GM21737 (cell line): ENCODE results near the gene KRT7.
"Not testable (repeated sequence)": the region's sequence is repeated elsewhere in the genome, so short reads cannot be mapped to it uniquely, and the experiment has no call there.

Experiments
- ATAC-seq: cut with Tn5 transposase; IDR thresholded peaks from one replicate; pipeline ENCODE4 v1.9.1; 2021; ENCODE audit warnings: mild to moderate bottlenecking, moderate library complexity; ENCODE audit not compliant: unreplicated experiment

KRT7 gene

DNA sequence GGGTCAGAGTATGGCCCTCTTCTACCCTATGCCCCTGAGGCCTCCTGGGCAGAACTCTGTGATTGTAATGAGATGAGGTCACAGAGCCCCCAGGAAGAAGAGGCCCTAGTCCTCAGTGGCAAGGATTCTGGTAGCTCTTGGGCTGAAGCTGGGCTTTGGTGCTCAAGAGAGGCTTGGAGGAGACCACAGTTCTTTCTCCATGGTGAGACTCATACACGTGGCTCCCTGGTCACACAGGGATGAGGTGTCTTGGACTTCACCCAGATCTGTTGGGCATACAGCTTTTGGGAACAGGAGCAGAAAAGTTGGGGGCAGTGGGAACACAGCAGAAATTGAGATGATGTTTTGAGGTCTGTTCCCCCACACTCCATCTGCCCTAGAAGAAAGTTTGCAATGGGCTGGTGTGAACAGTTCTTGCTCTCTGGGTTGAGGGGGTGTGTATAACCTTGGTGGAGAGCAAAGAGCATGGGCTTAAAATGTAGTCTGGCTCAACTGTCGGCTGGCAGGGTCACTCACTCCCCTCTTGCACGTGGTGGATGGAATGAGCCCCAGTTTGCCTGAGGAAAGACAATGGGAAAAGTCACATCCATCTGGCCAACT lies 41.6 kb downstream of the KRT7 start, which contains the start of gene KRT86:
TSS of gene KRT86 (plus strand) at position 125 of the 600 bp plus-strand sequence. CDS start 27,272 bp downstream, outside the sequence.
- ATAC-seq: no peak

DNA sequence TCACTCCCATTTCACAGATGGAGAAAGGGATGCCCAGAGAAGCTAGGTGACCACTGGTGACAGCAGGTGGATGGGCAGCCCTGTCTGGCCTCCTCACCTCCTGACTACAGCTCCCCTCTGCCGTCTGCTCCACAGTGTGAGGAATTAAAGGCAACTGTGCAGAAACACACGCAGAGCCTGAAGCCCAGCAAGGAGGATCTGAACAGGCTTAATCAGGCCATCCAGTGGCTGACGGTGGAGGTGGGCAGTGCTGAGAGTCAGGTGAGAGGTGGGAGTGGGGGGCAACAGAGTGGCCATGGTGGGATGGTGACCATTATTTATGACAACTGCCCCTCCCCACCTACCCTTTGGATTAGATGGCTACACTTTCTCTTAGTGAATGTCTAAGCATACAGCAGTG lies 42.6 kb downstream of the KRT7 start:
- ATAC-seq: no peak

DNA sequence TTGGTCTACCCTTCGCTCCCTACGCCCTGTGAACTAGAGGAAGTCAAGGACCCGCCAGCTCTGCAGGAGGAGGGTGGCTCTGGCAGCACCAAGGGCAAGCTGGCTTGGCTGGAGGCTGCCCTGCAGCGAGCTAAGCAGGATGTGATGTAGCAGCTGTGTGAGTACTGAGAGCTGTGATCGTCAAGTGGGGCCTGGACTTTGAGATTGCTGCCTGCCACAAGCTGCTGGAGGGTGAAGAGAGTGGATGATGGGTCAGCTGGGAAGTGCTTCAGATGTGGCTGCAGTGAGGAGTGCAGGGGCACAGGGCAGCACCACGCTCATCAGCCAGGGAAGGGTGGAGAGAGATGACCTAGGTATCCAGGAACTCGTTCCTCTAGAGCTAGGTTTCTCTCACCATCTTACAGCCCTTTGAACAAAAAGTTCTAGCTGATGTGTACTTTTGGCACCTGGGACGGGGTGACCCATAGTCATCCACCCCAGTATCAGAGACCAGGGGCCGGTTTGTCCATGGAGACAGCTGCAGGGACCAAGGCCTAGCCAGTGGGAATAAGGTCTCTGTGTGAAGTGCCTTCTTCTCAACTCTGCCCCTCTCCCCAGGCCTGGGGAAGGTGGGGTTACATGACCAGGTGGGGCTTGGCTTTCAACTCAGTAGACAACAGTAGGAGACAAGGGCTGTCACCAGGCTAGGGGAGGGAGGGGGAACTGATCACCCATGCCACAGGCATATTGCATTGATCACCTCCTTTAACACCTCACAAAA lies 44.6 kb downstream of the KRT7 start:
- ATAC-seq: no peak

DNA sequence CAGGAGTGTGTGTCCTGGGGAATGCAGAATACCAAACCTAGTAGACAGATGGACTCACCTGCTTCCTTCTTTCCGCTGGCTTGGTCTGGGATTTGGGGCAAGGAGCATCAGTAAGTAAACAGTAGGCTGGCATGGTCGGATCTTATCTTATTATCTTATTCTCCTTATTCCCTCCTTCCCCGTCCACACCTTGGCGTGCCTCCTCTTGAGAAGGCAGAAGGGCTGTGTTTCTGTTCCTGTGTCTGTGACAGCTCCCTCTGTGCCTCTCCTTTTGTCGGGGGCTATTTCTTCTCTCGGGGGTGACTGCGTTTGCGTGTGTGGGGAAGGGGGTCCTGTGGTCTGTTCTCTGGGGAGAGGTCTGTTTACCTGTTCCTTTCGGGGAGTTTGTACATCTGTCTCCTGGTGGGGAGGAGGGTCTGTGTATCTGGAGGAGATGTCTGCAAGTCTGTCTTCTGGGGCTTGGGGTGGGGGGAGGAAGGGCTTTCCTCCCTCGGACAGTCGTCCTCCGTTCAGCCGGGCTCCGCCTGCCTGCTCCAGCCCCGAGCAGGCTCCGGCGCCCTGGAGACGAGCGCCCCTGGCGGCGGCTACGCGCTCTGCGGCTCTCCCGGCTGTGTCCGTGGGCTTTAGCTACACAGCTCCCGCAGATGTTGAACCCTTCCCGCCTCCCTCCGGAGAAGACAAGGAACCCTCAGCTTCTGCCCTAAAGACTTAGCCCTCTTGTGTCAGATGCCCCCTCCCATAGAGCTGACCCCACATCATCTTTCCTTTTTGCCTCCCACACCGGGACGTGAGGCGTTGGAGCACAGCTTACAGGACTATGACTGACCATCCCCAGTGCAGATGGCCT lies 45.8 kb downstream of the KRT7 start:
- no peak for ATAC-seq

DNA sequence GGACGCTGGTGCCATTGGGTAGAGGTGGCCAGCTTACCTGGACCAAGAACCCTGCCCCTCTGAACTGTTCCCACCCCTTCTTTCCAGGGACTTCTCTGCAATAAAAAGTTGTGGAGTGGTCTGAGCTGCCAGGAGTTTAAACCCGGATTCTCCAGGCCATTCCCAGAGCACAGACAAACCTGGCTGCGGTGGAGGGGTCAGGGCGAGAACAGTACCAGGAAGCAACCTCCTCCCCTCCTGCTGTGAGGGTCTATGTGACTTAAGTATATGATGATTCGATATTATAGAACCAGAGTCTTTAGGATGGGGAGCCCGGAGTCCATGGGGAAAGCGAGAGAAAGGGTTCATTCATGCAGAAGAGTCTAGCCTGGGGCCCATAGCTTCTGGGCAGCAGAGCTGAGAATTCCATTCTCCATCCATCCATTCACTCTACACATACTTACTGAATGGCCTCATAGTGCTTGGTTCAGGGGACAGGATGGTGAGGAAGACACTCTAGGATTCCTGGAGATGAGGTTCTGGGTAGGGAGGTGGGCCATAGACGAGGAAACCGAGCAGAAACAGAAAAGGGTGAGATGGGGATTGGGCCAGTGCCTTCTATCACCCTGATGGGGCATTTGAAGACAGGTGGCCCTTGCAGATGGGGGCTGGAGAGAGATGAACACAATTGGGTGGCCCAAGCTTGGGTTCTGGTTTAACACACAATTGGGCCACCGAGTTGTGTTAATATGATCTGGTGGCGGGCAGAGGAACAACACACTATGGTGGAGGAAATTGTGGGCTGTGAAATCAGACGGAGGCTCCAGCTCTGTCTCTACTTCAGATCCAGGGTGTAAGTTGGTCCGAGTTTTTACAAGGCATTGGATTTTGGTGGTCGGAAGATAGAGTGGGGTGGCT lies 46.6 kb downstream of the KRT7 start:
- ATAC-seq: no peak

DNA sequence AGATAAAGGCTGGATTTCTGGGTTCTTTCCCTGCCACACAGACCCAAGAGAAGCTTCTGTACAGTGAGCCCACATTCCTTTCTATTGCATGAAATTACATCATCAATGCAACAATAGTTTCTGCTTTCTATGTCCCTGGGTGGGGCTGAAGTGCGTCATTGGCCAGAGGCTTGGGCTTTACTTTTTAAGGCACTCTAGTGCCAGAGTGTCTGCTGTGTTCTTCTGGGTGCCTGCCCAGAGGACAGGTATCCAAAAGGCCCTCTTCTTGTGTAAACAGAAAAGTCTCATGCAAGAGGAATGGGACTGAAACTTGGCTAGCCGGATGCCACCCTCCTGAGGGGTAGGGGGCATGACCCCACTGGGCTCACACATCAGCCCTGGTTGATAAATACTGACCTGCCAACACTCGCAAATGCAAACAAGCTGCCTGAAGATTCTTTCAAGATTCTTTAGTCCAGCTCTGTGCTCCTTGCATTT lies 47.3 kb downstream of the KRT7 start:
- no peak for ATAC-seq

DNA sequence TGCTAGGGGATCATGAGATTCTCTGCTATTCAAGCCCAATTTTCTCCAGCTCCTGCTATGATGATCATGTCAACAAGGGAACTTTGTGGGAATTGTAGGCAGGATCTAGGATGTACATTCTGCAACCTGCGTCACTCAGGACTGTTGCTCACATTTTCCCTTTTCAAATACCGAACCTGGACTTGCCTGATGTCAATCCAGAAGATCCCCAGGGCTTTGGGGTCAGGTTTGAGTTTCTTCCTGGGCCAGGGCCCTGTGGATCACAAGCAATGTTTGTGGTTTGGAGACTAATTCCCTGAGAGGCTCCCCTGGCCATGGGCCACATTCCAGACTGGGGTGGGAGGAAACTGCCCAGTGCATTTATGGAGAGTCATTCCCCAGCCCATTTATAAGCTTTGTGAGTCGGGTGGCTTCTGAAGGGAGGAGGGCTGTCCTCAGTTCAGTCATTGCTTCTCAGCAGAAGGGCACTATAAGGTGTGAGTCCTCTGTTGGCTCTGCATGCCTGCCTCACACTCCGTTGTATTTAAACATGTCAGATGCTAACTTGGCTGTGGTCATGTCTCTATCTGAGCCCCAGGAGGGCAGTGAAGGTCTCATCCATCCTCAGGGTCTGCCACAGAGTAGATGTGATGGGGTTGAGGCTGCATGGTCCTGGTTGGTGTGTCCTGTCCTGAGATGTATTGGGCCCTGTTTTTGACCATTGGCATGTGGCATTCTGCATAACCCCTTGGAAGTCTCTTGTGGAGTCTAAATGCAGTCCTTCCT lies 47.9 kb downstream of the KRT7 start:
- no peak for ATAC-seq

DNA sequence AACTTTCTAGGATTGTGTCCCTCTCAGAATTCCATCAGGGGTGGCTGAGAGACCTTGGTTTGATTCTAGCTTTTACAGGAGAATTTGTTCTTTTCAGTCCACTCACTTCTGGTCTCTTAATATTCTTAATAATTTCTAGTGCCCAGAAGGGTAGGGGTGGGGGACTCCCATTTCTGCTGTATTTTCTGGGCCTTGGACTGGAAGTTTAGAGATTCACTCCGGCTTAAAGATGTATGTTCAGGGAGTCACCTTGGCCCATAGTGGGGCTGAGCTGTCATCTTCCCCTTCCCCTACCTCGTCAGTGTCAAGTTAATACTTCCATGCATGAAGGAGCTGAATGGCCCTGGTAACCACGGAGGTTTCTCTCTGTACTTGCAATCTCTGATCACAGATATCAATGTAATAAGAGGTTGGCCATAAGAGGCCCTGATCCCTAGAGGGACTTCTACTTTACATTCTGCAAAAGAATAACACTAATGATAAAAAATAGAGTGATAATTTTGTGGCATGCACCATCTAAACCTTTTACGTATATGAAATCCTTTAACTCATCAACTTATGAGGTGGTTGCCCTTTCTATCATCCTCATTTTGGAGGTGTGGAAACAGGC lies 51.6 kb downstream of the KRT7 start:
- no peak for ATAC-seq

DNA sequence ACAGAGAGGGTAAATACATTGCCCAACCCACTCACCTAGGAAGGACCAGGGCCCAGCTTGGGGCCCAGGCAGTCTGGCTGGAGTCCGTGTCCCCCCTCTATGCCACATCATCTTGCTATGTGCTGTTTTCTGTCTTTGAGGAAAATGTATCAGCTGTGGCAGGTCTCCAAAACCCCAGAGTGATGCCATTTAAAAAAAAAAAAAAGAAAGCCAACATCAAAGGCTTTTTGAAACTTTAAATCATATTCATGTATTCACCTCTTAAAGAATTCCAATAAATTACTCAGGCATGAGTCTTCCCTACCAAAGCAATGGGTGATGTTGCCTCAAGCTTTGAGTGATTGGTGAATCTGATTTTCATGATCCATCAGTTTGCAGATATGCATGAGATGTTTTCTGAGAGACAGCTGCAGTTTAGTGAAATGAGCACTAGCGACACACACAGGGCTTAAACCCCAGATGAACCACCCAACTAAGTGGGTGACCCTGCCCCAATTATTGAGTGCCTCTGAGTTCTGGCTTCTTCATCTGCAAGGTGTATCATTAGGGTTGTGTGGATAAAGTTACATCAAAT lies 52.2 kb downstream of the KRT7 start:
- no peak for ATAC-seq

DNA sequence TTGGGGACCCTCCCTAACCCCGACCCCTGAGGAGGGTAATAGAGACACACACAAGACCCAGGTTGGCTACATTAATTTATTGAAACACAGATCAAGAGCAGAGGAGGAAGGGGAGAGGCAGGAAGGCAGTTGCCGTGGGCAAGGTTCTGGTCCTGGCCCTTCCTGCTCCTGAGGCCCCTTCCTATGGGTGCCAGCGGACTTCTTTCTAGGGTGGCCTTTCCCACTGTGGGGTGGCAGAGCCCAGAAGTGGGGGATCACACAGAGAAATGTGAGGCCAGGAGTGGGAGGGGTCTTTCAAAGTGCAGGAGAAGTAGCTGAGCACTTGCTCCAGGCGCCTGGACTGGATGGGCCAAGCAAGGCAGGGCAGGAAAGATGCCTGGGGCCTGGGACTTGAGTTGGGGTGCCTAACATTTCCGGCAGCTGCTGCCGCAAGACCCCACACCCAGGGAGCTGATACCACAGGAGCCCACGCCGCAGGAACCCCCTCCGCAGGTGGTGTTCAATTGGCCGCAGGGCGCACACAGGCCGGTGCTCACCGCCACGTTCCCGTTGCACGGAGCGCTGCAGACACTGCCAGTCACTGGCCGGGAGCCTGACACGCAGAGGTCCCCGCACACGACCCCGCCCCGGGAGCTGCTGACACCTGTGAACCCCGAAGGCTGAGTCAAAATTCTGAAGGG lies 52.9 kb downstream of the KRT7 start:
- no peak for ATAC-seq

DNA sequence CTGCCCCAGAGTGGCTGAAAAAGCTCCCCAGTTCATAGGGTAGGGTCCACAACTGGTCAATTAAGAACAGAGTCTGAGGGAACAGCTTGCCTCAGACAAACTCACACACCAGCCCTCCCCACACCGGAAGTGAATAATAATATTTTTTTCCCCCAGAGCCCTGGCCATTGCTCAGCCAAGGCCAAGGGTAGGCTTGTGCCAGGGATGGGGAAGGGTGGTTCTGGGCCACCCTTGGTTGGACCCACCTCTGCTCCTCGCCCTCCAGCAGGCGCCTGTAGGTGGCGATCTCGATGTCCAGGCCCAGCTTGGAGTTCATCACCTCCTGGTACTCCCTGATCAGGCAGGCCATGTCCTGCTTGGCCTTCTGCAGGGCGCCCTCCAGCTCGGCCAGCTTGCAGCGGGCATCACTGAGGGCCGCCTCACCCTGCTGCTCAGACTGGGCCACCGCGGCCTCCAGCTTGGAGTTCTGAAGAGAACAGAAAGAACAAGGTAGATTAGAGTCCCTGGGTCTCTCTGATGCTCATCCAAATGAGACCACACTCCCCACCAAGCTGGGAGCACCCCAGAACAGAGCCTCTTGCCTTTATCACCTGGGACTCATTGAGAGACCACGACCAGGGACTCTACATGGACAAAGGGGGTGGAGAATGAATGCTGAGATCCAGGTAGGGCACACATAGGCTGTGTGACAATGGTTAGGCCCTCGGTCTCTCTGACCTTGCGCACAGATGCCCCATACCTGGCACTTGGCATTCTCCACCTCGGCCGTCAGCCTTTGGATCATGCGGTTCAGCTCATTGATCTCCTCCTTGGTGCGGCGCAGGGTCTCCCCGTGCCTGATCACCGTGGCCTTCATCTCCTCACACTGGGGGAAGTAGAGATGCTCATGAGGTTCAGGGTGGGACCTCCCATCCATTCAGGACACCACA lies 54.1 kb downstream of the KRT7 start:
- ATAC-seq: not testable (repeated sequence)

DNA sequence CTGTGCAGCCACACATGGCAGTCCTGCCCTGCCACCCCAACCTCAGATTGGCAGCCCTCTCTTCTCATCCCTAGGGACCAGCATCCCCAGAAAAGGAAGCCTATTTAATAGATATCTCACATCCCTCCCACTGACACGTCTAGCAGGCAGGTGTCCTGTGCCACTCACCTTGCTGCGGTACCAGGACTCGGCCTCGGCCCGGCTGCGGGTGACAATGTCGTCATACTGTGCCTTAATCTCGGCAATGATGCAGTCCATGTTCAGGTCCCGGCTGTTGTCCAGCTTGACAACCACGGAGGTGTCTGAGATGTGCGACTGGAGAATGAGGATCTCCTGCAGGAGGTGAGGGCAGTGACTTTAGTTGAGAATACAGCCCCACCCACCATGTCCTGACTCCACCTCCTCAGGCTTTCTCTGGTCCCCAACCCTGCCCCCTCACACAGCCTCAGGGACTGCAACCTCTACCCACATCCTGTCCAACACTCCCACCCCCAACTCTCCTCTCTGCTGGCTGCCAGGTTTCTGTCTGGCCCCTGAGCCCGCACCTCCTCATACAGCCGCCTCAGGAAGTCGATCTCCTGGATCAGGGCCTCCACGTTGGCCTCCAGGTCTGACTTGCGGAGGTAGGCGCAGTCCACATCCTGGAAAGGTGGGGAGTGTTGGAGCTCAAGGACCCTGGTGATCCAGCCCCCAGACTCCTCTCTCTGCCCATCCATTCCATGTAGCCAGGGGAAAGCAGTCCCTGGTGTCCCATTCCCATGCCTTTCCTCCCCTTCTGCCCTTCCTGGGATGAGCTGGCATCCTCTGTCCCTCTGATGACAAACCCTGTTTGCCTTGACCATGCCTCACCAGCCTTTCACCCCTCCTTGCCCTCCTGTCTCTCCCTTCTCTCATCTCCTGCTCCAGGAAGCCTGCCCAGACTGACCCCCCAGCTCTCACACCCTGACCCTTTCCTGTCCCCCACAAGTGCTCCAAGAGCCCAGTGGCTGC lies 55.1 kb downstream of the KRT7 start:
- peak; percentile 76 for ATAC-seq

DNA sequence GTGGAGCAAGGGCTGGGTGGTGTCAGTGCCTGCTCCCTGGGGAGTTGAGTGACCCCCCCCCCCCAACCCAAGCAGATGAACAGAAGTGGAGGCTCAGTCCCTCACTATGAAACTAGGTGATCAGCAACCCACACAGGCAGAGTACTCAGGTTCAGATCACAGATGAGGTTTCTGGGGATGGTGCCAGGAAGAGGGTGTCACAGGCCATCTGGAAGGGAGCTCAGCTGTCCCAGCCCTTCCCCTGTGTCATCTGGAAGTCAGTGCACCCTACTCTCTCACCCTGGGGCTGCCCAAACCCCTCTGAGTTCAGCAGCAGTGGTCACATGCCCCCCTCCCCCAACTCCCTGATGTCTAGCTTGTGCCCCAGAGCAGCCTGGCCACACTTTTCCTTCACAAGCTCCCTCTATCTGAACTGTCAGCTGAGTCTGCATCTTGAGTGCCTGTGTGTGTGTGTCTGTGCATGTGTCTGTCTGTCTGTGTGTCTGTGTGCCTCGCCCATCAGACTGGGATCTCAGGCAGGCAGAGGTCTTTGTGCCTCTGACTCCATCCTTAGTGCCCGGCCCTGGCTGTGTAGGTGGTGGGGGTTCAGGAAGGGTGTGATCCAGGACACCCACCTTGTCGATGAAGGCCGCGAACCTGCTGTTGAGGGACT lies 57.6 kb downstream of the KRT7 start:
- ATAC-seq: not testable (repeated sequence)

DNA sequence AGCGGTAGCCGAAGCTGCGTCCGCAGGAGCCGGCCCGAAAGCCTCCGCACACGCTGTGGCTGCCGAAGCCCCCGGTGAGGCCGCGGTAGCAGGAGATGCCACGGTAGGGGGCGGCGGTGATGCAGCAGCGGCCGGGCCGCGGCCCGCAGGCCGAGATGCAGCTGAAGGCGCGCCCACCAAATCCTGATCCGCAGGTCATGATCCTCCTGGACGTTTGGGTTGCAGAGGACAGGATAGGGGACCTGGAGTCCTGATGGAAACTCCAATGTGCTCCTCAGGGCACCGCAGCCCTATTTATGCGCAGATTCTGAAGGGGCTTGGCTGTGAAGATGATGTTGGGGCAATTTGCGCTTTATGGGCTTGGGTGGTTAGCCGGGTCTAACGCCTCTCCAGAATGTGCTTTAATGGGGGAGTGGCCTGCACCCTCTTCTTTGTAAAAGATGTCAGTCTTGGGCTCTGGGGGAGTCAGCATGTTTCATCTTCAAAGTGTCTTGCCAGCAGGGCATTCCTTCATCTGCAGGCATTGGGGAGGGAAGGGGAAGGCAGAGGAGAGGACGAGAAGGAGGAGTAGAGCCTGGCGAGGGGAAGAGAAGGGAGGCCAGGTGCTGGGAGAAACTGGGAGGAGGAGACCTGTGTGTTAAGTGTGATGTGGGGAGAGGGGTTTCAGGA lies 58.4 kb downstream of the KRT7 start, which contains the start of gene KRT81:
TSS of gene KRT81 (minus strand) at position 268 of the 669 bp plus-strand sequence. CDS start at position 199, 69 bp downstream.
- no peak for ATAC-seq

DNA sequence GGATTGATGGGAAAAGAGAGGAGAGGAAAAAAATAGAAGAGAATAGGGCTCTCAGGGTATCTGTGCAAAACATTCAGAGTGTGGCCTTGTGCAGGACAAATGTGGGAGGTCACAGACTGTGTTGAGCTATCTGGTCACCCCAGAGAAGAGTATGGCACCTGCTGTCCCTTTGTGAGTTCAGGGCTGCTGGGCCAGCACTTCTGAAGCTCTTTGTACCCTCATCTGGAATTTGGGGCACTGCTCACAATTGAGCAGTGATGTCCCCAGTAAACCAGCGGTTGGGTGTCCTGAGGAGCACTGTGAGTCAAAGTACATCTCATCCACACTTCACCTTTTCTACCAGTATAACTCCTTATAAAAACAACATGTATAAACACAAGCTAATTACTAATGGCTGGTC lies 60.9 kb downstream of the KRT7 start:
- no peak for ATAC-seq
